GM12878 (cell line): ENCODE data around the gene SUB1. TPM values are rescaled to one million over a fixed set of nuclear protein-coding genes. Genes with fewer than 3 reads are reported as not detected.
"Not testable (repeated sequence)": the region's sequence is repeated elsewhere in the genome, so short reads cannot be mapped to it uniquely, and the experiment has no call there.

Experiments
- ATAC-seq: fragments of 200-7000 bp; cut with Tn5 transposase; 3 replicates; pipeline ENCODE4 v1.9.1; 2020; ENCODE audit warnings: mild to moderate bottlenecking, moderate library complexity
- BruUV-seq: library from RNA; stranded (reverse); fragments of 400-500 nt; replicated peaks from 2 replicates; lab custom pipeline; 2021; lab: Mats Ljungman, UMichigan
- CTCF ChIA-PET: fragments of 300-600 bp; sonication (Branson Sonifier 250); formaldehyde crosslinking; extraction: SDS; loops from one replicate; lab custom pipeline; 2021; ENCODE audit warnings: inconsistent platforms; lab: Yijun Ruan, JAX
- POLR2A ChIA-PET: fragments of 350-600 bp; formaldehyde crosslinking; extraction: SDS; loops from one replicate; lab custom pipeline; 2021; ENCODE audit warnings: inconsistent platforms; lab: Charles Lee
- RAD21 ChIA-PET: fragments of 300-600 bp; sonication (Branson Sonifier 250); formaldehyde crosslinking; loops from one replicate; lab custom pipeline; 2023; ENCODE audit warnings: antibody characterized with exemption; ENCODE audit not compliant: unreplicated experiment; lab: Charles Lee
- SMC1A ChIA-PET: fragments of 300-600 bp; sonication (Branson Sonifier 250); formaldehyde crosslinking; loops from one replicate; lab custom pipeline; 2023; ENCODE audit not compliant: unreplicated experiment, uncharacterized antibody; lab: Charles Lee
- DNase-seq: peaks from one replicate; pipeline ENCODE4 v3.0.0-alpha.2; 2011; ENCODE audit warnings: low read depth, low spot score
- FAIRE-seq: peaks from 3 replicates; lab custom pipeline; 2011; peaks lifted over from hg19 to GRCh38; lab: Jason Lieb, UNC
- H2AFZ ChIP-seq: 2 replicates; pipeline ENCODE4 v1.6.0; 2011; ENCODE audit warnings: low read depth, low read length, control low read depth; ENCODE audit not compliant: control insufficient read depth
- H3K27ac ChIP-seq: 2 replicates; pipeline ENCODE4 v1.5.1; 2011; ENCODE audit warnings: control low read depth; ENCODE audit not compliant: control insufficient read depth, insufficient read depth
- H3K27me3 ChIP-seq, 2 experiments: replicated peaks in 1 of 2; 2 replicates each; pipeline versions ENCODE4 v1.6.0 to v1.6.1; 2011; ENCODE audit warnings: low read length in 1 of 2; ENCODE audit not compliant: control insufficient read depth in 2 of 2, insufficient read depth in 2 of 2
- H3K36me3 ChIP-seq, 2 experiments: 2 replicates each; pipeline ENCODE4 v1.5.1; 2011; ENCODE audit warnings: low read length in 1 of 2; ENCODE audit not compliant: control insufficient read depth in 2 of 2, insufficient read depth in 2 of 2
- H3K4me1 ChIP-seq: 2 replicates; pipeline ENCODE4 v1.6.1; 2011; ENCODE audit warnings: mild to moderate bottlenecking, low read length, moderate library complexity, mixed read lengths; ENCODE audit not compliant: control insufficient read depth, insufficient read depth
- H3K4me2 ChIP-seq: 2 replicates; pipeline ENCODE4 v1.6.0; 2011; ENCODE audit warnings: control low read depth; ENCODE audit not compliant: control insufficient read depth, insufficient read depth
- H3K4me3 ChIP-seq: fragments of 200-600 bp; sonication (generic); 2 replicates; pipeline ENCODE4 v1.5.1; 2016
- H3K79me2 ChIP-seq: 2 replicates; pipeline ENCODE4 v1.6.0; 2011; ENCODE audit warnings: low read length; ENCODE audit not compliant: control insufficient read depth, insufficient read depth
- H3K9ac ChIP-seq: 2 replicates; pipeline ENCODE4 v1.8.0; 2011; ENCODE audit warnings: low read length, control low read depth, mixed read lengths; ENCODE audit not compliant: control insufficient read depth, insufficient read depth
- H3K9me3 ChIP-seq: replicated peaks from 3 replicates; pipeline ENCODE4 v1.5.1; 2011; ENCODE audit warnings: mild to moderate bottlenecking, low read length; ENCODE audit not compliant: control insufficient read depth, insufficient read depth
- H4K20me1 ChIP-seq: 2 replicates; pipeline ENCODE4 v1.6.0; 2011; ENCODE audit not compliant: control insufficient read depth, insufficient read depth
- E2F4 ChIP-seq: IDR thresholded peaks from 2 replicates; pipeline ENCODE4 v1.6.1; 2012; ENCODE audit warnings: low read depth, low read length, improper control_type of control experiment
- EP300 ChIP-seq, 2 experiments: fragments of 150-350 bp in 1 of 2; IDR thresholded peaks; 2 replicates each; pipeline ENCODE4 v1.6.1; 2011 to 2012; ENCODE audit warnings: low read depth in 2 of 2, low read length in 2 of 2, borderline replicate concordance in 1 of 2, improper control_type of control experiment in 1 of 2, inconsistent platforms in 1 of 2; ENCODE audit not compliant: control insufficient read depth in 1 of 2
- FOS ChIP-seq: IDR thresholded peaks from 3 replicates; pipeline ENCODE4 v1.6.1; 2011; ENCODE audit warnings: borderline replicate concordance; ENCODE audit not compliant: insufficient read length; ENCODE audit errors: extremely low read depth
- FOXM1 ChIP-seq: IDR thresholded peaks from 2 replicates; pipeline ENCODE4 v1.6.1; 2012; ENCODE audit warnings: low read depth, mild to moderate bottlenecking, inconsistent platforms, low read length, moderate library complexity
- GABPA ChIP-seq: IDR thresholded peaks from 2 replicates; pipeline ENCODE4 v1.6.1; 2014; ENCODE audit warnings: antibody characterized with exemption, low read depth, mild to moderate bottlenecking, inconsistent platforms
- IRF3 ChIP-seq: fragments of 450-650 bp; IDR thresholded peaks from 2 replicates; pipeline ENCODE4 v1.6.1; 2014; ENCODE audit warnings: mild to moderate bottlenecking
- MEF2B ChIP-seq: fragments of 450-650 bp; IDR thresholded peaks from 2 replicates; pipeline ENCODE4 v1.6.1; 2018; ENCODE audit warnings: mild to moderate bottlenecking, moderate library complexity; ENCODE audit not compliant: partially characterized antibody, poor library complexity, severe bottlenecking
- MTA3 ChIP-seq: IDR thresholded peaks from 2 replicates; pipeline ENCODE4 v1.6.1; 2012; ENCODE audit warnings: low read length, inconsistent platforms, borderline replicate concordance
- PAX5 ChIP-seq: IDR thresholded peaks from 2 replicates; pipeline ENCODE4 v1.6.1; 2011; ENCODE audit warnings: low read depth, low read length, borderline replicate concordance
- SIX5 ChIP-seq: IDR thresholded peaks from 2 replicates; pipeline ENCODE4 v1.6.1; 2011; ENCODE audit warnings: mild to moderate bottlenecking, low read depth, low read length, moderate library complexity; ENCODE audit not compliant: severe bottlenecking
- SKIL ChIP-seq: fragments of 450-650 bp; IDR thresholded peaks from 2 replicates; pipeline ENCODE4 v1.6.1; 2017; ENCODE audit warnings: mild to moderate bottlenecking, low read depth, inconsistent platforms; ENCODE audit not compliant: poor library complexity, severe bottlenecking
- ZSCAN29 ChIP-seq: fragments of 450-650 bp; IDR thresholded peaks from 2 replicates; pipeline ENCODE4 v1.6.1; 2017; ENCODE audit warnings: mild to moderate bottlenecking, moderate library complexity
- WGBS: methylation state at CpG from one replicate; pipeline ENCODE4 v1.1.6; 2016; ENCODE audit warnings: low lambda C conversion rate; ENCODE audit not compliant: insufficient replicate concordance, insufficient coverage; ENCODE audit errors: missing lambda C conversion rate; 5-methylcytosine and 5-hydroxymethylcytosine counted together
- in situ Hi-C: fragments of 300-500 bp; cut with MboI; formaldehyde crosslinking; loops from 9 replicates; pipeline ENCODE4 v1.14.3; 2018; ENCODE audit warnings: mixed read lengths
- intact Hi-C: fragments of 100-400 bp; cut with micrococcal nuclease; formaldehyde crosslinking; loops from one replicate; pipeline ENCODE4 v1.14.2; 2022; ENCODE audit not compliant: unreplicated experiment
- polyA plus RNA-seq, 11 experiments: library from polyadenylated mRNA; depleted of rRNA in 4 of 11; unstranded in 6 of 11; stranded (reverse) in 5 of 11; fragments of >200 nt; fragmentation: Nextera tagmentation in 4 of 11; fragmentation: Illumina TruSeq in 1 of 11; extraction: Ambion mirVana in 4 of 11; extraction: Trizol in 1 of 11; gene quantifications; 1 replicate in 1 of 11; 2 replicates in 10 of 11; pipeline versions ENCODE4 v1.2.1 to v1.2.3, GENCODE V29; 2011 to 2016; ENCODE audit warnings: inconsistent platforms in 2 of 11, missing spikeins in 2 of 11, low read depth in 1 of 11
- total RNA-seq, 4 experiments: library from RNA; depleted of rRNA in 3 of 4; stranded (reverse); fragments of >200 nt in 3 of 4; fragmentation: Illumina TruSeq in 1 of 4; extraction: Trizol in 1 of 4; gene quantifications; 2 replicates each; pipeline versions ENCODE4 v1.2.1 to v1.2.3, GENCODE V29; 2013 to 2021

Gene SUB1
- total and polyA plus RNA-seq, 10 of the 15 experiments (the other 5 are each of a cell fraction or from before 2014, with no cell fraction given), result 468 to 2,785 (median 1,145) TPM

- TF ChIP-seq GABPA (no peak), IRF3 (no peak), MTA3 (no peak), MEF2B (no peak), FOXM1 (no peak), SIX5 (no peak), E2F4 (no peak), ZSCAN29 (no peak), PAX5 (no peak), EP300 (IDR thresholded peaks at IDR 0.05; ENCODE audit: borderline replicate concordance in 1 of 2, control insufficient read depth in 1 of 2, low read depth in 2 of 2, low read length in 2 of 2) (no peak), FOS (no peak), SKIL (no peak)
Observed at GRCh38 chr5:32552936-32553335, 32.4 kb upstream of the SUB1 start (continued).

- POLR2A ChIA-PET, in situ Hi-C loops, H3K27me3 ChIP-seq, H3K4me2 ChIP-seq, H2AFZ ChIP-seq, H3K36me3 ChIP-seq, H3K9me3 ChIP-seq, RAD21 ChIA-PET, H4K20me1 ChIP-seq, CTCF ChIA-PET, H3K79me2 ChIP-seq, ATAC-seq, DNase-seq, BruUV-seq, intact Hi-C loops, FAIRE-seq, H3K9ac ChIP-seq, H3K27ac ChIP-seq, H3K4me3 ChIP-seq, H3K4me1 ChIP-seq: not testable (repeated sequence)
- SMC1A ChIA-PET, result interaction anchor here (1.4 to 2.5 kb wide), 2 partner anchors 31 to 35 kb away, joined by 3 to 9 read pairs; partner anchors contain the start of gene SUB1
- WGBS, result 23% methylated on average over 2 of the region's 2 CpGs
Observed at GRCh38 chr5:32554181-32554780, 31.1 kb upstream of the SUB1 start.
